Medulla oblongata (tissue), 1 donor: ENCODE results near the gene FKTN.

Experiments used
- DNase-seq: peaks from one replicate; pipeline ENCODE4 v3.0.0-alpha.2; 2015; ENCODE audit errors: extremely low spot score

Gene FKTN

GRCh38 chr9:105632807-105633206 lies 74.9 kb downstream of the FKTN start:
- no peak for DNase-seq

- no peak for DNase-seq
Observed at GRCh38 chr9:105633411-105633810, 75.5 kb downstream of the FKTN start.

- no peak for DNase-seq
Observed at GRCh38 chr9:105636331-105636730, 78.4 kb downstream of the FKTN start.

- DNase-seq = no peak
Observed at GRCh38 chr9:105637787-105638395, 80.0 kb downstream of the FKTN start.

DNA sequence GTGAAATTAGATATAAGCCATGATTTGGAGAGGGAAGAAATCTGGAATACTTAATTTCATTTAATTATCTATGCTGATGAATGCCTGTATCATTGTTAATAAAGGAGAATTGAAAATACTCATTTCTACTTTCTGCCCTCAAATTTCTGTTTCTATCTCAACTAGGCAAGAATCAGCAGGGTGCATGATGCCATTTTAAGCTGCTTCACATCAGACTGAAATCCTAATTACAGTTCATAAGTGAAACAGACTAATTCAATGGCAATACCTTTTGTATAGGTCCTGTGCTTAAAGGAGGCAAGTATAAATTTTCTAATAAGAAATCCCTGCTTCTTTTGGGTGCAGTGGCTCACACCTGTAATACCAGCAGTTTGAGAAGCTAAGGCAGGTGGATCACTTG lies 82.0 kb downstream of the FKTN start:
- DNase-seq = no peak

- no peak for DNase-seq
Observed at GRCh38 chr9:105643795-105644194, 85.9 kb downstream of the FKTN start.

- DNase-seq = no peak
Observed at GRCh38 chr9:105646879-105647594, 89.1 kb downstream of the FKTN start.

- peak; percentile 7 for DNase-seq
Observed at GRCh38 chr9:105647595-105648349, 89.8 kb downstream of the FKTN start.

DNA sequence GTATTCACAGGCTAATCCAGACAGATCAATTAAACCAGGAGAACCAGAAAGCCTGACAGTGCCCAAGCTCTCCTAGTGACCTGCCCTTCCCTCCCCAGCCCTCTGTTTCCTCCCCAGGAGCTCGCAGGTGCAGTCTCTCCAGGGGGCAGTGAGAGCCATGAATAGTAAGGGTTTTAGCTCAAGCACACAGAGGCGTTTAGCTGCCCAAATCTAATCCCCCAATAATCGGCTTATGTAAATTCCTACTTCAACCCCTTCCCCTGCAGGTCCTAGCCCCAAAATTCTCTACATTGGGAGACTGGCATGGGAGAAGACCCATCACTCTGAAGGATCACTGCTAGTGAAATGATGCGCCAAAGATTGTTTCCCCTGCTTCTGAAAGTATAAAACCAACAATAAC lies 93.9 kb downstream of the FKTN start:
- DNase-seq = no peak

DNA sequence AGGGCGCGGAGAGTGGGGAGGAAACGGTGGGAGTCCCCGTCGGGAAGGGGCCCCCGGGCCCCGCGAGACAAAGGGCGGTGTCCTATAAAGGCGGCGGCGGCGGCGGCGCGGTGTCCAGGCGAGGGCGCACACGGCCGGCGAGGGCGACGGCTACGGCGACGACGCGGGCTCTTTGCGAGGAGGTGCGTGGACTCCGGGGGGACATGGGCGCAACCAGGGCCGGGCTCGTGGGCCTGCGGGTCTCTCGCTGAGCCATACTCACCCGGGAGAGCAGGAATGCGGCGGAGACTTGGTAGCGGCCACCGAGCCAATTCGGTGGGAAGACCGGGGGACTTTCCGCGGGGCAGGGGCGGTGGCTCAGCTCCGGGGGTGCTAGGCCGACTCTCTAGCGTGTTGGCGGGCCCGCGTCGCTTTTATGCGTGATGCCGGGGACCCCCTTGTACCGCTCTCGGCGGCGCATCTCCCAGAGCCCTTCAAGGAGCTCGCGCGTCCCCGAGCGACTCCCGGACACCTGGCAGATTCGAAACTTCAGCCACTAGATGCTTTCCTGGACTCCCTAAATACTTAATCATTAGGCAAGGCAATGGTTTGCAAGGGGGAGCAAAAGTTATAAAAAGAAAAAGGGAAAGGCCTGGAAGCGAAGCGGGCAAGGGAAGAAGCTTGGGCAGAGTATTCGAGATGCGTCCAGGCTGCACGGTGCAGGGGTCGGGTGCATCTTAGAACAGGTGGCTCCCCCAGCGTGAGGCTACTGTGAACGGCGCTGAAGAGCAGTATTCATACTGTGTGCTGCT lies 98.4 kb downstream of the FKTN start:
- peak; percentile 7 for DNase-seq

- DNase-seq = no peak
Observed at GRCh38 chr9:105658351-105658750, 100.4 kb downstream of the FKTN start.

DNA sequence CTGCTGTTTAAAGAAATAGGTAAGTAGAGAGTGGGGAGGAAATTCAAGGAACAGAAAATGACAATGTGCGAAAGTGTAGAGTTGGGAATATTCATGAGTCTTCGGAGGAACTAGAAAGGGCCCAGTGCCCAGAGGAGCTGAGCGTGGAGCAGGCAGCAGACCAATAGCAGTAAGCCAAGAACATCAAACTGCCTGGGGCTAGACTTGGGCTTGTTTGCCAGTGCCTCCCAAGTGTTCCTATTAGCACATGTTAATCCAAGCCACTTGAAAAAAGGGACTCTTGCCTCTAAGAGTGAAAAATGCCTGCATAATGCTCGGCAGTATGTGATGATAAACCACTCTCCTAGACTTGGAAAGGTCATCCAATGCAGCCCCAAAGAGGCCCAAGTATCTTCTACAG lies 103.1 kb downstream of the FKTN start:
- peak; percentile 64 for DNase-seq

- DNase-seq = no peak
Observed at GRCh38 chr9:105662184-105663104, 104.5 kb downstream of the FKTN start, which contains the start of gene TAL2. Gene TAL2, plus strand, starts transcription at chr9:105662457. Its CDS starts 40 bp downstream, at chr9:105662497.

DNA sequence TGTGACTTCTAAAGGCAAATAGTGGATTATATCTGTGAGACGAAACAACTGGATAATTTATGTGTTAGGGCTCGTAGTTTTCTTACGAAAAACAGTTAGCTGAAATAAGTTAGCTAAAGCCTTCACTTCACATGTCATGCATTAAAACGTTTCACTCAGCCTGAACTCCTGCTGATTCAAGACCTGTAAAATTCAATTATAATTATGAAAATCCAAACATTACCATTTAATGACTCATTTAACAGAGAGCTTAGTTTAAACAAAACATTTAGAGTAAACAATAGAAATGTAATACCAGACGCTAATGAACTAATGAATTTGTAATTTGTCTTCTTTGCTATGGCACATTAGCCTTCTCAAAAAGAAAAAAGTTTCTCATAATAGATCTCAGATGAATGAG lies 106.0 kb downstream of the FKTN start:
- no peak for DNase-seq

- DNase-seq = no peak
Observed at GRCh38 chr9:105667867-105668266, 109.9 kb downstream of the FKTN start.

DNA sequence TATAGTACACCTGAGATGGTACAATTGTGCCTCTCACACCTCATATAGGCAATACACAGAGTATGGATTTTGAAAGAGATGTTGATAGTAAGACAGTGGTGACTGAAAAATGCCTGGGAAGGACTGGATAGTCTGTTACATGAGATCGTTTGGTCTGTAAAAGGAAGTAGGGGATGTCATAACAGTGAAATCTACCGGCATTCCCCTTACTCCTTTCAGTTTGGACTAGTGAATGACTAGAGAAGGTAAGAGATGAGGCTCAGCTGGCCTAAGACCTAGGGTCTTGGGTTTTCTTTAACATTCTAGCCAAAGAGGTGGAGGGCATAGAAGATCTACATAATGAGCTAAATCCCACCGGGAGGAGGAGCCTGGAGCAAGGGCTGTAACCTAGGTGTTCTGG lies 112.4 kb downstream of the FKTN start:
- no peak for DNase-seq

DNA sequence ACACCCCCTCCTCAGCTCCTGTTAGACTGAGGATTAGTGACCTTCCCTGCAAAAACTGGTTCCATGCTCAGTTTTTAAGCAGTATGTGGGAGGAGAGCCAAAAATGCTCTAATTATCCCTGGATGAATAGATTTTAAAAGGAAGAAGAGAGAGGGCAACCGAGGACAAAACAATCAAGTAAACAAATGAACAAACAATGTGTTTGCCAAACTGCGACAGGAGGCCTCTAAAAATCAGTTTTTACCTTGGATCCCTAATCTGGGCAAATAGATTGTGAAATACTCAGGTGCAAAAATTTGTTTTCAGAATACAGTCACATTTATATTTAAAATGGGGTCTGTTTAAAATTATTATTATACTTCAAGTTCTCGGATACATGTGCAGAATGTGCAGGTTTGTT lies 112.8 kb downstream of the FKTN start:
- DNase-seq = no peak

DNA sequence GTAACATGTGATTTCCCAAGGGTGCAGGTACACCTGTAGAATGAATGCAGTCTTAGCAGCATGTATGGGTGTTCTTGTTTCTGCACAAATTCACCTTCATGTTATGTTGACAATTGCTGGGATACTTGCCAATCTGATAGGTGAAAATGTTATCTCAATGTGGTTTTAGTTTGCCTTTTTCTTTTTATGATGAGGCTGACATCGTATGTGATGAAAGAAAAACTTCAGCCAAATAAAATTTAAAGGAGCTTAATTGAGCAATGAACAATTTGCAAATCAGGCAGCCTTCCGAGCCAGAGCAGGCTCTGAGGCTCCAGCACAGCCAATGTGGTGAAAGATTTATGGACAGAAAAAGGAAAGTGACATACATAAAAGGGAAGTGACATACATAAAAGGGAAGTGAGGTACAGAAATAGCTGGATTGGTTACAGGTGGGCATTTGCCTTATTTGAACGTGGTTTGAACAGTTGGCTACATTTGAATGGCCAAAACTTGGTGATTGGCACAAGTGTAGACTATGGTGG lies 114.8 kb downstream of the FKTN start:
- no peak for DNase-seq

GRCh38 chr9:105673850-105674387 lies 116.0 kb downstream of the FKTN start:
- DNase-seq = no peak

DNA sequence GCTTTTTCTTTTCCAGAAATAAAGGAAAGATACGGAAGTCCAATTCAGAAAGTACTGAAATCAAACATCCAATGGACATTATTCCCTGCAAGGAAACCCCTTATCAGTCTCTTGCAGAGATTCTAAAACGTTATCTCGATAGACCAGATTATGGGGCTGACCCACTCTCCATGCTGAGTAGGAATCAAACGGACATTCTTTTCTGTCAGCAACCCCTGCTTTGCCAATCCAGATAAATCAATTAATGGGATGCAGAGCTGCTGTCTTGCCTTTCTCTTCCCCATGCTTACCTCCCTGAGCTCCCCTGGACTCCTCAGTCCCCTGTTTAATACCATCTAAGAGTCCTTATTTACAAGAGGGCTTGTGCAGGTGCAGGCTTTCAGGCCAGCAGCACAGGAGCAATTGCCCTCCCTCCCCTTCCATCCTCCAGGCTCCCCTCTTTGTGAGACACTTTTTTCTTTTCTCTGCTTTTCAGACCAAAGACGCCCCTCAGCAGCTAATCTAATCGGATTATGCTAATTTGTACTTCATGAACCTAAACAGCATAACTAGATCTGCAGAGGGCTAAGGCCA lies 118.5 kb downstream of the FKTN start:
- no peak for DNase-seq
